ENCODE results near the gene CUL9.
A peak's percentile ranks its signal among the peaks of the same experiment; 100 is the strongest.

Gene CUL9

GRCh38 chr6:43172104-43173007, 9.6 kb upstream of the CUL9 start:
- H3K4me2 ChIP-seq, result peak overlapping the region; percentile 96
- TF ChIP-seq Cebpa-rat (IDR thresholded peaks at IDR 0.05), result no peak
- peaks cover 25% of the 10 kb centered on the region for H3K36me3 ChIP-seq

GRCh38 chr6:43173591-43174262, 8.3 kb upstream of the CUL9 start:
- no peaks in the 10 kb centered on the region for H3K9me3 ChIP-seq
- H3K4me3 ChIP-seq, result peak overlapping the region; percentile 97
- no peak for TF ChIP-seq Cebpa-rat (IDR thresholded peaks at IDR 0.05)
- H3K9ac ChIP-seq, result peak overlapping the region; percentile 93
- H3K36me3 ChIP-seq, result peaks cover 39% of the 10 kb centered on the region
- H3K4me2 ChIP-seq, result peak overlapping the region; percentile 96
- H3K27ac ChIP-seq, result no peak overlapping the region
- no peaks in the 10 kb centered on the region for H3K27me3 ChIP-seq
- H3K4me1 ChIP-seq, result peaks cover 41% of the 10 kb centered on the region
- H4K20me1 ChIP-seq, result peaks cover 49% of the 10 kb centered on the region

More at GRCh38 chr6:43172104-43173007, 9.6 kb upstream of the CUL9 start:
- Histone ChIP-seq H3K27me3 (no peaks in the 10 kb centered on the region), H3K4me1 (peaks cover 41% of the 10 kb centered on the region), H3K9ac (peak overlapping the region; percentile 93), H3K4me3 (peak overlapping the region; percentile 97), H3K27ac (peak overlapping the region; percentile 97), H4K20me1 (peaks cover 49% of the 10 kb centered on the region), H3K9me3 (no peaks in the 10 kb centered on the region)

- peaks cover 49% of the 10 kb centered on the region for H4K20me1 ChIP-seq
- H3K27ac ChIP-seq, result no peak overlapping the region
- no peaks in the 10 kb centered on the region for H3K27me3 ChIP-seq
- peak overlapping the region; percentile 93; the same call in 1 of the 2 replicates for H3K9ac ChIP-seq
- H3K4me2 ChIP-seq, result peak overlapping the region; percentile 96
- peak overlapping the region; percentile 97 for H3K4me3 ChIP-seq
- H3K4me1 ChIP-seq, result peaks cover 41% of the 10 kb centered on the region
- H3K9me3 ChIP-seq, result no peaks in the 10 kb centered on the region
- TF ChIP-seq Cebpa-rat (IDR thresholded peaks at IDR 0.05), result no peak
- H3K36me3 ChIP-seq, result peaks cover 46% of the 10 kb centered on the region
These were observed 7.5 kb upstream of the CUL9 start for GRCh38 chr6:43174263-43175112.

GRCh38 chr6:43175676-43176422, 6.1 kb upstream of the CUL9 start:
- Histone ChIP-seq H3K27ac (no peak overlapping the region), H3K4me2 (no peak overlapping the region), H3K4me3 (no peak overlapping the region), H3K9me3 (no peaks in the 10 kb centered on the region), H3K4me1 (peaks cover 36% of the 10 kb centered on the region), H4K20me1 (peaks cover 49% of the 10 kb centered on the region), H3K27me3 (no peaks in the 10 kb centered on the region), H3K9ac (no peak overlapping the region), H3K36me3 (peaks cover 51% of the 10 kb centered on the region)
- TF ChIP-seq Cebpa-rat (IDR thresholded peaks at IDR 0.05), result no peak

GRCh38 chr6:43176423-43176786, 5.6 kb upstream of the CUL9 start:
- H3K4me2 ChIP-seq, result no peak overlapping the region
- H4K20me1 ChIP-seq, result peaks cover 49% of the 10 kb centered on the region
- H3K27me3 ChIP-seq, result no peaks in the 10 kb centered on the region
- no peak overlapping the region for H3K4me3 ChIP-seq
- H3K27ac ChIP-seq, result no peak overlapping the region
- H3K9me3 ChIP-seq, result no peaks in the 10 kb centered on the region
- TF ChIP-seq Cebpa-rat (IDR thresholded peaks at IDR 0.05), result no peak
- H3K36me3 ChIP-seq, result peaks cover 51% of the 10 kb centered on the region
- H3K9ac ChIP-seq, result no peak overlapping the region
- peaks cover 42% of the 10 kb centered on the region for H3K4me1 ChIP-seq

- Histone ChIP-seq H3K4me1 (peaks cover 47% of the 10 kb centered on the region), H3K27me3 (no peaks in the 10 kb centered on the region), H3K9ac (no peak overlapping the region), H3K4me2 (no peak overlapping the region), H3K36me3 (peaks cover 51% of the 10 kb centered on the region), H4K20me1 (peaks cover 36% of the 10 kb centered on the region), H3K4me3 (no peak overlapping the region), H3K9me3 (no peaks in the 10 kb centered on the region), H3K27ac (no peak overlapping the region)
- TF ChIP-seq Cebpa-rat (IDR thresholded peaks at IDR 0.05), result no peak
These were observed 3.8 kb upstream of the CUL9 start for GRCh38 chr6:43178150-43178549.

GRCh38 chr6:43178951-43179830, 2.8 kb upstream of the CUL9 start:
- peaks cover 53% of the 10 kb centered on the region for H3K36me3 ChIP-seq
- no peak overlapping the region for H3K27ac ChIP-seq

GRCh38 chr6:43180058-43180457, 1.9 kb upstream of the CUL9 start:
- no peak overlapping the region for H3K27ac ChIP-seq
- H3K9me3 ChIP-seq, result no peaks in the 10 kb centered on the region
- H3K9ac ChIP-seq, result no peak overlapping the region
- no peak for TF ChIP-seq Cebpa-rat (IDR thresholded peaks at IDR 0.05)
- peaks cover 49% of the 10 kb centered on the region for H3K4me1 ChIP-seq
- H3K27me3 ChIP-seq, result no peaks in the 10 kb centered on the region
- no peak overlapping the region for H3K4me3 ChIP-seq
- peaks cover 59% of the 10 kb centered on the region for H3K36me3 ChIP-seq
- peaks cover 18% of the 10 kb centered on the region for H4K20me1 ChIP-seq
- H3K4me2 ChIP-seq, result no peak overlapping the region

More at GRCh38 chr6:43178951-43179830, 2.8 kb upstream of the CUL9 start:
- peaks cover 47% of the 10 kb centered on the region for H3K4me1 ChIP-seq
- no peak overlapping the region for H3K4me2 ChIP-seq
- TF ChIP-seq Cebpa-rat (IDR thresholded peaks at IDR 0.05), result no peak
- no peaks in the 10 kb centered on the region for H3K27me3 ChIP-seq
- H3K9me3 ChIP-seq, result no peaks in the 10 kb centered on the region
- peaks cover 25% of the 10 kb centered on the region for H4K20me1 ChIP-seq
- H3K9ac ChIP-seq, result no peak overlapping the region
- no peak overlapping the region for H3K4me3 ChIP-seq

Data from BLaER1 (cell line).